ENCODE results near the gene ZBTB43. TPM values are rescaled to one million over a fixed set of nuclear protein-coding genes. Genes with fewer than 3 reads are reported as not detected.

ZBTB43 gene, protein sequence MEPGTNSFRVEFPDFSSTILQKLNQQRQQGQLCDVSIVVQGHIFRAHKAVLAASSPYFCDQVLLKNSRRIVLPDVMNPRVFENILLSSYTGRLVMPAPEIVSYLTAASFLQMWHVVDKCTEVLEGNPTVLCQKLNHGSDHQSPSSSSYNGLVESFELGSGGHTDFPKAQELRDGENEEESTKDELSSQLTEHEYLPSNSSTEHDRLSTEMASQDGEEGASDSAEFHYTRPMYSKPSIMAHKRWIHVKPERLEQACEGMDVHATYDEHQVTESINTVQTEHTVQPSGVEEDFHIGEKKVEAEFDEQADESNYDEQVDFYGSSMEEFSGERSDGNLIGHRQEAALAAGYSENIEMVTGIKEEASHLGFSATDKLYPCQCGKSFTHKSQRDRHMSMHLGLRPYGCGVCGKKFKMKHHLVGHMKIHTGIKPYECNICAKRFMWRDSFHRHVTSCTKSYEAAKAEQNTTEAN
- total RNA-seq, result 17.7 and 18.1 TPM in 2 replicates

DNA sequence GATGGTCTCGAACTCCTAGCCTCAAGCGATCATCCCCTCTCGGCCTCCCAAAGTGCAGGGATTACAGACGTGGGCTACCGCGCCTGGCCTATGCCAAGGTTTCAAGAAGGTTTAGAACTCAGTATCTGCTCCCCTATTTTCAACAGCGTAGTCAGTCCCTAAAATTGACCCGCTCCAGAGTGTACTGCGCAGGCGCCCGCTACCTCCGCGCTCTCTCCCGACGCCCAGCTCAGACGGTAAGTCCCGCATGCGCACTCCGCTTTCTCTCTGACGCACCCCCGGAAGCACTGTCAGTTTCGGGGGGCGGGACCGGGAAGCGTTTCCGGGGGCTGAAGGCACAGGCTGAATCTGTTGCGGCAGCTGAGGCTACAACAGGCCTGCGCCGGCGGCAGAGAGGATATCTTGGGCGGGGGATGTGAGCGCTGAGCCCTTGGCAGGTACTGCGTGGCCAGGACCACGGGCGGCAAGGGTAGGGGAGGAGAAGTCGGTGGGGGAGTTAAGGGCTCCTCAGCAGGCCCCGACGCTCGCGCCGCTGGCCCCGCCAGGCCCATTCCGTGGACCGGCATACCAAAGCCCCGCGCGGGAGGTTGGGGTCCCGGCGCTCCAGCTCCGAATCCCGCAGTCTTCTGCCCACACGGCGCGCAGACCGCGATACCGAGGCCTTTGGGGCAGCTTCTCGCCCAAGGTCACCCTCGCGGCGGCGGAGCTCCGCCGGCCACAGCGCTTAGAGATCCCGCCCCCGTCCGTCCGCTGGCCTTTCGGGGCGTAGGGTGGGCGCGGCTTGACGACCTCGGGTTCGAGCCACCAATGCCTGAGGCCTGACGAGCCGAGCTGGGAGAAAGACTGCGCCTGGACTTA, at the start of gene ZBTB43:
TSS of gene ZBTB43 (plus strand) at position 345 of the 858 bp plus-strand sequence. CDS start 27,470 bp downstream, outside the sequence.
- DNase-seq (ENCODE audit: insufficient read length, low spot score, missing footprints), result peak; percentile 97
- H3K4me1 ChIP-seq (ENCODE audit: insufficient read depth, low read length), result peaks cover 21% of the 10 kb centered on the region
- no peaks in the 10 kb centered on the region for H3K27me3 ChIP-seq (ENCODE audit: insufficient read depth, low read length)
- peak within 1 kb of the TSS; percentile 84 for H3K27ac ChIP-seq (ENCODE audit: low read depth, low read length)
- peaks cover 2% of the 10 kb centered on the region for H3K36me3 ChIP-seq (ENCODE audit: insufficient read depth, low read length)
- H3K79me2 ChIP-seq (ENCODE audit: insufficient read depth, low read length), result peaks cover 49% of the 10 kb centered on the region
- no peak for TF ChIP-seq CTCF (IDR thresholded peaks at IDR 0.05; ENCODE audit: extremely low read depth, low read depth, low read length)
- peak within 1 kb of the TSS; percentile 89 for H3K4me3 ChIP-seq (ENCODE audit: insufficient read depth, low read length)
- peaks cover 33% of the 10 kb centered on the region for H4K20me1 ChIP-seq (ENCODE audit: insufficient read depth, low read length)
- no peaks in the 10 kb centered on the region for H3K9me3 ChIP-seq (ENCODE audit: low read depth, low read length)
- peak within 1 kb of the TSS; percentile 96 for H3K4me2 ChIP-seq (ENCODE audit: insufficient read depth, low read length)
- peak within 1 kb of the TSS; percentile 97 for H2AFZ ChIP-seq (ENCODE audit: low read length)

DNA sequence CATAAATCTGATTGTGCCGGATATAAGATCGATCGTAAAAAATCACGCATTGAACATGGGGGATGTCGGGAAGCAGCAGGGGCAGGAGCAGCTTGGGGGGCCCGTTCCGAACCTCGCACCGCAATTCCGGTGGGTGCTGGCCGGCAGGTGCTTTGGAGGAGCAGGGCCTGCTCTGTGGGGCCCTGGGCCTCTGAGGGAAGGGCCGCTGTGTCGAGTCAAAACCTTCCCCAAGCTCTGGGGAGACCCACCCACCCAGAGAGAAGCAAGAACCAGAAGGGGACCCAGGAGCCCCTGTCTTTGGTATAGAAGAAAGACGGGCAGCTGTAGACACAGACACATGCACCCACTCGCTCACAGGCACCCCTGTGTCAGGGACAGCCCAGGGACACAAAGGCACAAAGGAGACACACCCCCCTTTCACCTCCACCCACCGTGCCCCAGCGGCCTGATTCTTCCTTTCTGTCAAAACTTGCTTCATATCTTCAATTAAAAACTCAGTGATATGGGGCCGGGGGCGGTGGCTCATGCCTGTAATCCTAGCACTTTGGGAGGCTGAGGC, 49.4 kb upstream of the ZBTB43 start:
- TF ChIP-seq CTCF (IDR thresholded peaks at IDR 0.05; ENCODE audit: extremely low read depth, low read depth, low read length), result no peak
- Histone ChIP-seq H3K4me1 (ENCODE audit: insufficient read depth, low read length) (no peaks in the 10 kb centered on the region), H3K27me3 (ENCODE audit: insufficient read depth, low read length) (peaks cover 12% of the 10 kb centered on the region), H3K4me3 (ENCODE audit: insufficient read depth, low read length) (no peak overlapping the region), H4K20me1 (ENCODE audit: insufficient read depth, low read length) (no peaks in the 10 kb centered on the region), H3K9me3 (ENCODE audit: low read depth, low read length) (no peaks in the 10 kb centered on the region), H2AFZ (ENCODE audit: low read length) (no peak overlapping the region), H3K27ac (ENCODE audit: low read depth, low read length) (no peak overlapping the region), H3K79me2 (ENCODE audit: insufficient read depth, low read length) (no peaks in the 10 kb centered on the region), H3K36me3 (ENCODE audit: insufficient read depth, low read length) (no peaks in the 10 kb centered on the region), H3K4me2 (ENCODE audit: insufficient read depth, low read length) (no peak overlapping the region)
- DNase-seq (ENCODE audit: insufficient read length, low spot score, missing footprints), result peak; percentile 22

DNA sequence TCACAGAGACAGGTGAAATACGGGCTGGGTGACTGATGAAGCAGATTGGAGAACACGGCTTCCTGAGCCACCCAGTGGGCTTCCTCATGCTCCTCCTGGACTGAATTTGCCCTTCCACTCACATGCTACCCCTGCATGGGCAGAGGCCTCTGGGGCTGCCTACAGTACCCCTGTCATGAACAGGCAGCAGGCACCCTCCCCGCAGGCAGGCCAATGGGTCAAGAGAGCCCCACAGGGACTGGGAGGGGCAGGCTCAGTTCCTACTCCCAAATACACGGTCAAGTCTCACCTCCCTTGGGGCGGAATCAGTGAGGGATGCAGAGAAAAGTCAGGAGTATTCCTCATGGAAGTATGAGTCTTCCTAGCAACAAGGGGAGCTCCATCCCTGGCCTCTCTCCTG, 48.6 kb upstream of the ZBTB43 start:
- no peak overlapping the region for H2AFZ ChIP-seq (ENCODE audit: low read length)
- no peak overlapping the region for H3K4me2 ChIP-seq (ENCODE audit: insufficient read depth, low read length)
- no peaks in the 10 kb centered on the region for H3K9me3 ChIP-seq (ENCODE audit: low read depth, low read length)
- no peaks in the 10 kb centered on the region for H4K20me1 ChIP-seq (ENCODE audit: insufficient read depth, low read length)
- H3K4me1 ChIP-seq (ENCODE audit: insufficient read depth, low read length), result no peaks in the 10 kb centered on the region
- H3K27me3 ChIP-seq (ENCODE audit: insufficient read depth, low read length), result peaks cover 17% of the 10 kb centered on the region
- H3K27ac ChIP-seq (ENCODE audit: low read depth, low read length), result no peak overlapping the region
- TF ChIP-seq CTCF (IDR thresholded peaks at IDR 0.05; ENCODE audit: extremely low read depth, low read depth, low read length), result no peak
- DNase-seq (ENCODE audit: insufficient read length, low spot score, missing footprints), result no peak
- no peaks in the 10 kb centered on the region for H3K36me3 ChIP-seq (ENCODE audit: insufficient read depth, low read length)
- no peak overlapping the region for H3K4me3 ChIP-seq (ENCODE audit: insufficient read depth, low read length)
- no peaks in the 10 kb centered on the region for H3K79me2 ChIP-seq (ENCODE audit: insufficient read depth, low read length)

Data from osteoblast (primary cell).